ENCODE data around the gene LPCAT2. TPM values are rescaled to one million over a fixed set of nuclear protein-coding genes. Genes with fewer than 3 reads are reported as not detected.

Gene LPCAT2
- total and polyA plus RNA-seq, 2 of the 13 experiments (the other 11 are each of a cell fraction or from before 2014, with no cell fraction given) = 9.9 to 17.6 TPM

- TF ChIP-seq, protein P1, sequence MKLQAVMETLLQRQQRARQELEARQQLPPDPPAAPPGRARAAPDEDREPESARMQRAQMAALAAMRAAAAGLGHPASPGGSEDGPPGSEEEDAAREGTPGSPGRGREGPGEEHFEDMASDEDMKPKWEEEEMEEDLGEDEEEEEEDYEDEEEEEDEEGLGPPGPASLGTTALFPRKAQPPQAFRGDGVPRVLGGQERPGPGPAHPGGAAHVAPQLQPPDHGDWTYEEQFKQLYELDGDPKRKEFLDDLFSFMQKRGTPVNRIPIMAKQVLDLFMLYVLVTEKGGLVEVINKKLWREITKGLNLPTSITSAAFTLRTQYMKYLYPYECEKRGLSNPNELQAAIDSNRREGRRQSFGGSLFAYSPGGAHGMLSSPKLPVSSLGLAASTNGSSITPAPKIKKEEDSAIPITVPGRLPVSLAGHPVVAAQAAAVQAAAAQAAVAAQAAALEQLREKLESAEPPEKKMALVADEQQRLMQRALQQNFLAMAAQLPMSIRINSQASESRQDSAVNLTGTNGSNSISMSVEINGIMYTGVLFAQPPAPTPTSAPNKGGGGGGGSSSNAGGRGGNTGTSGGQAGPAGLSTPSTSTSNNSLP (IDR thresholded peaks at IDR 0.05; ENCODE audit: low read depth, low read length) = no peak
- TF ChIP-seq ATM (IDR thresholded peaks at IDR 0.05; ENCODE audit: borderline replicate concordance) = no peak
- no peak for TF ChIP-seq NFKBIZ (CRISPR knock-in tag; IDR thresholded peaks at IDR 0.05)
- no peak for TF ChIP-seq ZNF790 (CRISPR knock-in tag; IDR thresholded peaks at IDR 0.05; ENCODE audit: borderline replicate concordance)
- TF ChIP-seq DR1 (CRISPR knock-in tag; IDR thresholded peaks at IDR 0.05) = 0 out of 2 replicates have a peak, but pooled peaks have one; percentile 49
- TF ChIP-seq HDAC6 (IDR thresholded peaks at IDR 0.05; ENCODE audit: low read depth, low read length) = no peak
- peak; percentile 43 to 82; a peak in 3 of 4 replicates for TF ChIP-seq POLR2A (IDR thresholded peaks at IDR 0.05; ENCODE audit: insufficient read depth in 1 of 2, low read depth in 2 of 2, low read length in 2 of 2)
- TF ChIP-seq KLF13 (CRISPR knock-in tag; IDR thresholded peaks at IDR 0.05) = no peak
- TF ChIP-seq TFDP2 (CRISPR knock-in tag; IDR thresholded peaks at IDR 0.05) = no peak
- no peak for TF ChIP-seq FOXK1 (CRISPR knock-in tag; IDR thresholded peaks at IDR 0.05; ENCODE audit: borderline replicate concordance, low read depth)
- TF ChIP-seq THAP11 (CRISPR knock-in tag; IDR thresholded peaks at IDR 0.05) = no peak
- no peak for TF ChIP-seq HMG20A (CRISPR knock-in tag; IDR thresholded peaks at IDR 0.05; ENCODE audit: borderline replicate concordance)
- no peak for TF ChIP-seq ESRRA (CRISPR knock-in tag; IDR thresholded peaks at IDR 0.05; ENCODE audit: low read depth)
- no peak for TF ChIP-seq NFE2 (CRISPR knock-in tag; IDR thresholded peaks at IDR 0.05)
- TF ChIP-seq, protein P2, sequence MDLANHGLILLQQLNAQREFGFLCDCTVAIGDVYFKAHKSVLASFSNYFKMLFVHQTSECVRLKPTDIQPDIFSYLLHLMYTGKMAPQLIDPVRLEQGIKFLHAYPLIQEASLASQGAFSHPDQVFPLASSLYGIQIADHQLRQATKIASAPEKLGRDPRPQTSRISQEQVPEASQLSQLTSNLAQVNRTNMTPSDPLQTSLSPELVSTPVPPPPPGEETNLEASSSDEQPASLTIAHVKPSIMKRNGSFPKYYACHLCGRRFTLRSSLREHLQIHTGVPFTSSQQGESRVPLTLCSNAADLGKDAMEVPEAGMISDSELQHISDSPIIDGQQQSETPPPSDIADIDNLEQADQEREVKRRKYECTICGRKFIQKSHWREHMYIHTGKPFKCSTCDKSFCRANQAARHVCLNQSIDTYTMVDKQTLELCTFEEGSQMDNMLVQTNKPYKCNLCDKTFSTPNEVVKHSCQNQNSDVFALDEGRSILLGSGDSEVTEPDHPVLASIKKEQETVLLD (CRISPR knock-in tag; IDR thresholded peaks at IDR 0.05; ENCODE audit: low read depth) = no peak
- no peak for TF ChIP-seq RFXANK (CRISPR knock-in tag; IDR thresholded peaks at IDR 0.05)
- no peak for TF ChIP-seq MBNL3 (CRISPR knock-in tag; conservative IDR thresholded peaks at IDR 0.05)
- no peak for TF ChIP-seq ZNF580 (CRISPR knock-in tag; IDR thresholded peaks at IDR 0.05; ENCODE audit: borderline replicate concordance, low read depth)
- TF ChIP-seq, protein P3, sequence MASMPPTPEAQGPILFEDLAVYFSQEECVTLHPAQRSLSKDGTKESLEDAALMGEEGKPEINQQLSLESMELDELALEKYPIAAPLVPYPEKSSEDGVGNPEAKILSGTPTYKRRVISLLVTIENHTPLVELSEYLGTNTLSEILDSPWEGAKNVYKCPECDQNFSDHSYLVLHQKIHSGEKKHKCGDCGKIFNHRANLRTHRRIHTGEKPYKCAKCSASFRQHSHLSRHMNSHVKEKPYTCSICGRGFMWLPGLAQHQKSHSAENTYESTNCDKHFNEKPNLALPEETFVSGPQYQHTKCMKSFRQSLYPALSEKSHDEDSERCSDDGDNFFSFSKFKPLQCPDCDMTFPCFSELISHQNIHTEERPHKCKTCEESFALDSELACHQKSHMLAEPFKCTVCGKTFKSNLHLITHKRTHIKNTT (CRISPR knock-in tag; IDR thresholded peaks at IDR 0.05) = no peak
- peak; percentile 60 for TF ChIP-seq ASH2L (IDR thresholded peaks at IDR 0.05; ENCODE audit: insufficient read length, low read depth, low read length)
- no peak for TF ChIP-seq ZNF205 (CRISPR knock-in tag; IDR thresholded peaks at IDR 0.05)
- no peak; the same call in 1 of the 2 replicates for TF ChIP-seq ZMYM3 (CRISPR knock-in tag; IDR thresholded peaks at IDR 0.05)
These were observed at the start of gene LPCAT2 (continued) for GRCh38 chr16:55508941-55509931.

All from HepG2 (cell line).